Activated CD8-positive, alpha-beta memory T cell treated with anti-CD3 and anti-CD28 coated beads, Interleukin-2, amount 50 U/mL, for 4 hours (primary cell): ENCODE data around the gene MUC5B.
A peak's percentile ranks its signal among the peaks of the same experiment; 100 is the strongest.

ENCODE experiments used
- DNase-seq: peaks from one replicate; pipeline ENCODE4 v3.0.0-alpha.2; 2020

MUC5B gene

DNA sequence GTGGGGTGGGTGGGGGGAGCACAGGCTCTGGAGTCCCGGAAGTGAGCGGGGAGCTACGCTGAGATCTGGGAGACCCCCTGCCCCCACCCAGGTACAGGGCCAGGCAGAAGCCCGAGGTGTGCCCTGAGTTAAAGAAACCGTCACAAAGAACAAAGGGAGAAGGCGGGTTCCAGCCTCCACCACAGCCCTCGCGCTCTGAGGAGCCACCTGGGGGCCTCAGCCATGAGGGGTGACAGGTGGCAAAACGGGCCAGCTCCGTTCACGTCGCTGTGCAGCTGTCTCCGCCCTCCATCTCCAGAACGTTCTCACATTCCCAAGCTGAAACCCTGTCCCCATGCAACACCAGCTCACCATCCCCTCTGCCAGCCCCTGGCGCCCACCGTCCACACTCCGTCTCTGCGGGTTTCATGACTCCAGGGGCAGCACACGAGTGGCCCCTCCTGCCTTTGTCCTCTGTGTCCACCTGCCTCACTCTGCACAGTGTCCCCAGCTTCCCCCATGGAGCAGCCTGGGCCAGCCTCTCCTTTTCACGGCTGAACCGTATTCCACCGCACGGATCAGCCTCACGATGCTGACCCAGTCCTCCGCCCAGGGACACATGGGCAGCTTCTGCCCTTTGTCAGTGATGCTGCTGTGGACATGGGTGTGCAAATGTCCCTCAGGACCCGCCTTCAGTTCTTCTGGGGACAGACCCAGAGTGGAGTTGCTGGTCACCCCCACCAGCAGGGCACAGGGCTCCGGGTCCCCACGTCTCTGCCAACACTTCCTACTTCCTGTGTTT lies 1.7 kb upstream of the MUC5B start:
- DNase-seq: no peak

GRCh38 chr11:1221848-1222311 lies 986 bp upstream of the MUC5B start:
- no peak for DNase-seq

- DNase-seq: no peak
Measured at GRCh38 chr11:1223346-1224110, 662 bp downstream of the MUC5B start.

DNA sequence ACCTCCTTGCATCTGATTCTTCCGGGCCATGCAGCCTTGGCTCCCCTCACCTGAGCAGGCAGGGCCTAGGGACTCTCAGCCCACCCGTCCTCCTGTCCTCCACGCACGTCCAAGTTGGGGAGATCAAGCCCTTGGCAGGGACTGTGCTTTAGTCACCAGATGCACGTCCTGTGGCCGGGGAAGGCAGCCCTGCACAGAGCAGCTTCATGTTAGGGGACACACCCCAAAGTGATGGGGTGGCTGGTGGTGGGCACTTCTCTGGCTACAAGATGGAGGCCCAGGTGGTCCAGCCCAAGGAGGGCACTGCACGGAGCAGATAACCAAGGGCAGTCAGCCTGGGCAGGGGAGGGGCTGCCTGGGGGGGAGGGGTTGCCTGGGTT lies 1.2 kb downstream of the MUC5B start:
- DNase-seq: no peak

DNA sequence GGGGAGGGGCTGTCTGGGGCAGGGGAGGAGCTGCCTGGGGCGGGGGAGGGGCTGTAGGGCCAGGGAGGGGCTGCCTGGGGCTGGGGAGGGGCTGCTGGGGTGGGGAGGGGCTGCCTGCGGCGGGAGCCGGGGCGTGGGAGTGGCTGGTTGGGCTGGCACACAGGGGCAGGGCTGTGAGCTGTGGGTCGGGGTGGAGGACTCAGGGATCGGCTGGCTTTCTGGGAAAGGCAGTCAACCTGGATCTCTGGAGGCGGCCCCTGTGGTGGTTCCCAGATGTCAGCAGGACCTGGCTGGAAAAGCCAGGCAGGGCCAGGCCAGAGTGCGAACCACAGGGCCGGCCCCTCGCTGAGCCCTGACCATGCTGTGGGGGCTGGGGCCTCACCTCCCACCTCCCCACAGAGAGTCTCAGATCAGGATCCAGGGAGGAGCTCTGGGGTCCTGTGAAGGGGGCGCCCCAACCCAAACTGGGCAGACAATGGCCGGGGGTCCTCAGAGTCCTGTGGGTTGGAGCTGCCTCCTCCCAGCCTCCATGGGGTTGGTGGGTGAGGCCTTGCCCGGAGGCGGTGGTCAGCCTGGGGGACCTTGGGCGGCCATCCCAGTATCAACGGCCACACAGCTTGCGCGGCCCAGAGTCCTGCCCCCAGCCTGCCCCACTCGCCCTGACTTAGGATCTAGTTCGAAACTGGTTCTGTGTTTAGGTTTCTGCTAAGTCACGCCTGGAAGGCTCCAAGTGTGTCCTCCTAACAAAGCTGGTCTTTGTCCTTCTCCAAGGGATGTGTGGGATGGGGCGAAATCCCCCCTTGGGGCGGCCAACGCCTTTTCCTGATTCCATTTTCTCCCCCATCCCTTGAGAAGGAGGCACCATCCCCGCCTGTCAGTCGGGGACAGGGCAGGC lies 1.9 kb downstream of the MUC5B start:
- DNase-seq: peak; percentile 11

- DNase-seq: no peak
Measured at GRCh38 chr11:1225386-1226225, 2.7 kb downstream of the MUC5B start.

- peak; percentile 20 for DNase-seq
Measured at GRCh38 chr11:1226226-1226985, 3.5 kb downstream of the MUC5B start.

DNA sequence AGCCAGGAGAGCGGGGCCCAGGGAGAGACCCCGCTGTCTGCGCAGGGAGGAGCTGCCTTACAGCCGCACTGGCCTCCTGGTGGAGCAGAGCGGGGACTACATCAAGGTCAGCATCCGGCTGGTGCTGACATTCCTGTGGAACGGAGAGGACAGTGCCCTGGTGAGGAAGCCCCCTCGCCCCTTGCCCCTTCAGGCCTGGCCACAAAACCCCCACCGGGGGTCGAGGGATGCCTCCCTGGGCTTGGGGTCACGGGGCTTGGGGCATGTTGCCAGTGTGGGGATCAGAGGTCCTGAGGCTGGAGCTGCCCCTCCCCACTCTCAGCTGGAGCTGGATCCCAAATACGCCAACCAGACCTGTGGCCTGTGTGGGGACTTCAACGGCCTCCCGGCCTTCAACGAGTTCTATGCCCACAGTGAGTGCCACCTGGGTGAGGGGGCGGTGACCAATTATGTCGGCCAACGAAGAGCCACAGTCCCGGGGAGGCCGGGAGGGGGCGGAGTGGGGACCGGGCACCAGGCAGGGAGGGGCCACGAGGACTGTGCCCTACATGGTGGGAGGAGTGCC lies 4.2 kb downstream of the MUC5B start:
- no peak for DNase-seq

DNA sequence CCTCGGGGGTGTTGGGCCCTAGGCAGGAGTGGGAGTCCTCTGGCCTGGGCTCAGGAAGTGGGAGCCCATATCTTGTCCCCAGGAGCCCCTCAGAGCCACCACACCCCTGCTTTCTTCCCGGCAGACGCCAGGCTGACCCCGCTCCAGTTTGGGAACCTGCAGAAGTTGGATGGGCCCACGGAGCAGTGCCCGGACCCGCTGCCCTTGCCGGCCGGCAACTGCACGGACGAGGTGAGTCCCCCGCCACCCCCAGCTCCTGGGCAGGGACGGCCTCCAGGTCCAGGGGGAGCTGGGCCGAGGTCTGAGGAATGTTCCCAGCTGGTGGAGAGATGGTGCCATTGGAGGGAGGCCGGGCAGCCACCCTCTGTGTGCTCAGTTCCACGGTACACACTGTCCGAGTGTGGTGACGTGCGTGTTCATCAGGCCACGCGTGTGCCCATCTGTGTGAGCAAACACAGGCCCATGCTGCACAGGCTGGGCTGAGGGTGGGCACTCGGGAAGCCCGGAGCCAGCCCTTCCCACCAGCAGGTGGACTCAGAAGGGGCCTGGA lies 4.8 kb downstream of the MUC5B start:
- DNase-seq: no peak

DNA sequence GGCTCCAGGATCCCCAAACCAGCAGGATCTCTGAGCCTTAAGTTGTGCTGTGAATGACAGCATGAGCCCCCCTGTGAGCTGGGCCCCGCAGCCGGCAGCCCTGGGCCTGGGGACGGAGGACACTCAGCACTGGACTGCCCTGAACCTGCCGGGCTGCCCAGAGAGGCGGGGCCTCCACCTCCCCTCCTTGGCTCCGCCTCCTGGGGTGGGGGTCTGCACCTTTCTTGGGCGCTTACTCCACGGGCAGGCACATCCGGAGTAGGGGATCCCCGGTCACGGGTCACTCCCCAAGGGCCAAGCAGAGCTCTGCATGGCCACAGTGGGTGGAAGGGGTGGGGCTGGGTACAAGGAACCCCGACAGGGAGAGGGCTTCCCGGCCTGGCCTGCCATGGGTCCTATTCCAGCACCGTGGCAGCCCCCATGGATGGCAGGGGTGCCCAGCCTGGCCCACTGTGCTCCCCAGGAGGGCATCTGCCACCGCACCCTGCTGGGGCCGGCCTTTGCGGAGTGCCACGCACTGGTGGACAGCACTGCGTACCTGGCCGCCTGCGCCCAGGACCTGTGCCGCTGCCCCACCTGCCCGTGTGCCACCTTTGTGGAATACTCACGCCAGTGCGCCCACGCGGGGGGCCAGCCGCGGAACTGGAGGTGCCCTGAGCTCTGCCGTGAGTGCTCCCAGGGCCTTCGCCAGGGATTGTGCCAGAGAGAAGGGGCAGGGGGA lies 5.4 kb downstream of the MUC5B start:
- DNase-seq: no peak

GRCh38 chr11:1228921-1229451 lies 6.1 kb downstream of the MUC5B start:
- DNase-seq: no peak

GRCh38 chr11:1229471-1230120 lies 6.7 kb downstream of the MUC5B start:
- DNase-seq: no peak

DNA sequence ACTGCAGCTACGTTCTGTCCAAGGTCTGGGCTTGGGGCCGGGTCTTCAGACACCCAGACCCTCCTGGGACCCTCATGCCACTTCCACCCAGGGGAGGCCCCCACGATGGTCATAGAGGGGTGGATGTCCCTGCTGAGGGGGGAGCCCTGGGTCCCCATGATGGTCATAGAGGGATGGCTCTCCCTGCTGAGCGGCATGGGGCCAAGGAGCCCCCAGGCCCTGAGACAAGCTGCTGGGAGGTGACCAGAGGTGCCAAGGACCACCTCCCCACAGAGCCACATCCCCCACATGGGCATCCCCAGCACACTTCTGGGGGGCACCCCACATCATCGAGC lies 7.2 kb downstream of the MUC5B start:
- no peak for DNase-seq

GRCh38 chr11:1230456-1231395 lies 7.9 kb downstream of the MUC5B start:
- DNase-seq: no peak

DNA sequence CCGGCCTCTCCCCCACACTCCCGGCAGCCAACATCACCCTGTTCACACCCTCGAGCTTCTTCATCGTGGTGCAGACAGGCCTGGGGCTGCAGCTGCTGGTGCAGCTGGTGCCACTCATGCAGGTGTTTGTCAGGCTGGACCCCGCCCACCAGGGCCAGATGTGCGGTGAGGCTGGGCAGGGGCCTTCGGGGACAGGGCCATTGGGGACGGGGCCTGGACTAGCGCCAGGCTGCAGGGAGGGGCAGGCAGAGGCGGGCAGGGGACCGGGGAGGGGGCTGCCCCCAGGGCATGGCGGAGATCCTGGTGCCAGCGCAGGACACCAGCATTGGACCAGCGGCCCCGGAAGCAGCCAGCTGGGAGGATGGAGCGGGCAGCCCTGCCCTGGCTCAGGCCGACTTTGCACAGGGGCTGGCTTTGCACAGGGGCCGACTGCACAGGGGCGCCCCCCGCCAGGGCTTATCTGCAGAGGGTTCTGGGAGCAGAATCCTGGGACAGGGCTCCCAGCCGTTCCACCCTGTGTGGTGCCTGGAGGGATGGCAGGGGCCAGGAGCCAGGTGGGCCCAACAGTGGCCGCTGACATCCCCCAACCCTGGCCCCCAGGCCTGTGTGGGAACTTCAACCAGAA lies 8.6 kb downstream of the MUC5B start:
- DNase-seq: no peak

DNA sequence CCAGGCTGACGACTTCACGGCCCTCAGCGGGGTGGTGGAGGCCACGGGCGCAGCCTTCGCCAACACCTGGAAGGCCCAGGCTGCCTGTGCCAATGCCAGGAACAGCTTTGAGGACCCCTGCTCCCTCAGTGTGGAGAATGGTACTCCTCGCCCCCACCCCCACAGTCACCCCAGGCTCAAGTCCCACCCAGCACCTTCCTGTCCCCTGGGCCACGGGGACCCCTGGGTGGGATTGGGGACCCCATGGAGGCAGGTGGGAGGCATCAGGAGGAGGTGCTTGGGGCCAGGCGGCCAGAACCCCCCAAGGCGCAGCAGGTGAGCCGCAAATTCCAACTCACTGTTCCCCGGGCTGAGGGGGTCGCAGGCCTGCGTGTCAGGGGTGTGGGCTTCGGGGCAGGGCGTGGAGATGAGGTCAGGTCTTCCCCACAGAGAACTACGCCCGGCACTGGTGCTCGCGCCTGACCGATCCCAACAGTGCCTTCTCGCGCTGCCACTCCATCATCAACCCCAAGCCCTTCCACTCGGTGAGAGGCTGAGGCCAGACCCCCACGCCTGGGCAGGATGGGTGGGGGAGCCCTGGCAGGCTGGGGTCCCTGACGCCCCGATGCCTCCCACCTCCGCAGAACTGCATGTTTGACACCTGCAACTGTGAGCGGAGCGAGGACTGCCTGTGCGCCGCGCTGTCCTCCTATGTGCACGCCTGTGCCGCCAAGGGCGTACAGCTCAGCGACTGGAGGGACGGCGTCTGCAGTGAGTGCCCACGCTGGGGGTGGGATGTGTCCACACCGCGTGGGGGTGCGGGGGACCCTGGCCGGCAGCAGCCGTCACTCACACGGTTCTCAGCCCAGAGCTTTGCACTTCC lies 9.4 kb downstream of the MUC5B start:
- DNase-seq: no peak

DNA sequence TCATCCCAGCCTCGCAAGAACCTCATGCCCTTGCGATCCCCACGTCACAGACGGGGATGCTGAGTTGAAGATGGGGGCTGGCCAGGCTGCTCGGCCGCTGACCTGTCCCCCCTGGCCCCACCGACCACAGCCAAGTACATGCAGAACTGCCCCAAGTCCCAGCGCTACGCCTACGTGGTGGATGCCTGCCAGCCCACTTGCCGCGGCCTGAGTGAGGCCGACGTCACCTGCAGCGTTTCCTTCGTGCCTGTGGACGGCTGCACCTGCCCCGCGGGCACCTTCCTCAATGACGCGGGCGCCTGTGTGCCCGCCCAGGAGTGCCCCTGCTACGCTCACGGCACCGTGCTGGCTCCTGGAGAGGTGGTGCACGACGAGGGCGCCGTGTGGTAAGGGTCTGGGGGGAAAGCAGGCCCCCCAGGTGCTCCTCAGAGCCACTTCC lies 10.0 kb downstream of the MUC5B start:
- DNase-seq: no peak
